PC-3 (cell line): ENCODE results near the gene KCTD8. TPM values are rescaled to one million over a fixed set of nuclear protein-coding genes. Genes with fewer than 3 reads are reported as not detected.

ENCODE experiments used
- ATAC-seq: fragments of 200-7000 bp; cut with Tn5 transposase; 2 replicates; pipeline ENCODE4 v1.9.1; 2020; ENCODE audit warnings: mild to moderate bottlenecking, moderate library complexity
- BruUV-seq: library from RNA; stranded (reverse); fragments of 400-500 nt; replicated peaks from 2 replicates; lab custom pipeline; 2021; lab: Mats Ljungman, UMichigan
- CTCF ChIA-PET: fragments of 300-600 bp; sonication (Branson Sonifier 250); formaldehyde crosslinking; loops from one replicate; lab custom pipeline; 2022; ENCODE audit warnings: antibody characterized with exemption; lab: Charles Lee
- POLR2A ChIA-PET: fragments of 300-600 bp; sonication (Branson Sonifier 250); formaldehyde crosslinking; loops from one replicate; lab custom pipeline; 2022; ENCODE audit warnings: antibody characterized with exemption; ENCODE audit not compliant: unreplicated experiment; lab: Charles Lee
- DNase-seq: peaks from one replicate; pipeline ENCODE4 v3.0.0-alpha.2; 2015
- H2AFZ ChIP-seq: fragments of 300-600 bp; sonication (generic); 2 replicates; pipeline ENCODE4 v1.6.0; 2016; ENCODE audit warnings: antibody characterized with exemption, low read length
- H3F3A ChIP-seq: fragments of 300-600 bp; sonication (generic); one replicate; pipeline ENCODE4 v1.6.0; 2017; ENCODE audit warnings: antibody characterized with exemption, low read length, control low read depth, mild to moderate bottlenecking; ENCODE audit not compliant: unreplicated experiment
- H3K27ac ChIP-seq: fragments of 300-600 bp; sonication (generic); 2 replicates; pipeline ENCODE4 v1.5.1; 2016; ENCODE audit warnings: mild to moderate bottlenecking, low read length
- H3K27me3 ChIP-seq: fragments of 300-600 bp; sonication (generic); 2 replicates; pipeline ENCODE4 v1.6.1; 2016; ENCODE audit warnings: low read length, mixed read lengths
- H3K36me3 ChIP-seq: fragments of 300-600 bp; sonication (generic); 2 replicates; pipeline ENCODE4 v1.6.1; 2016; ENCODE audit warnings: low read depth, mixed run types, low read length, mixed read lengths
- H3K4me1 ChIP-seq: fragments of 300-600 bp; sonication (generic); 2 replicates; pipeline ENCODE4 v1.5.1; 2016; ENCODE audit warnings: low read length; ENCODE audit not compliant: insufficient read depth
- H3K4me2 ChIP-seq: fragments of 300-600 bp; sonication (generic); 2 replicates; pipeline ENCODE4 v1.6.0; 2016; ENCODE audit warnings: low read length
- H3K4me3 ChIP-seq: fragments of 300-600 bp; sonication (generic); 2 replicates; pipeline ENCODE4 v1.5.1; 2016; ENCODE audit warnings: mild to moderate bottlenecking, low read length, mixed read lengths
- H3K79me2 ChIP-seq: fragments of 300-600 bp; sonication (generic); 2 replicates; pipeline ENCODE4 v1.6.1; 2017; ENCODE audit warnings: low read length, mixed read lengths
- H3K9ac ChIP-seq: fragments of 300-600 bp; sonication (generic); 2 replicates; pipeline ENCODE4 v1.6.0; 2016; ENCODE audit warnings: mild to moderate bottlenecking, low read length
- H3K9me2 ChIP-seq: fragments of 300-600 bp; sonication (generic); replicated peaks from 2 replicates; pipeline ENCODE4 v1.6.1; 2016; ENCODE audit warnings: mixed run types, low read length, mixed read lengths
- H3K9me3 ChIP-seq: fragments of 300-600 bp; sonication (generic); 2 replicates; pipeline ENCODE4 v1.6.1; 2016; ENCODE audit warnings: low read length, mixed read lengths
- H4K20me1 ChIP-seq: fragments of 300-600 bp; sonication (generic); 2 replicates; pipeline ENCODE4 v1.6.1; 2016; ENCODE audit warnings: low read length, mixed read lengths
- EZH2 ChIP-seq: fragments of 300-600 bp; sonication (generic); IDR thresholded peaks from one replicate; pipeline ENCODE4 v1.6.1; 2017; ENCODE audit warnings: antibody characterized with exemption, mild to moderate bottlenecking, low read length; ENCODE audit not compliant: unreplicated experiment
- EZH2phosphoT487 ChIP-seq: fragments of 300-600 bp; sonication (generic); IDR thresholded peaks from 2 replicates; pipeline ENCODE4 v1.6.1; 2018; ENCODE audit warnings: mild to moderate bottlenecking, antibody characterized with exemption, low read length, borderline replicate concordance
- intact Hi-C: fragments of 100-400 bp; cut with micrococcal nuclease; formaldehyde crosslinking; loops from 2 replicates; pipeline ENCODE4 v1.9.0; 2023
- total RNA-seq: library from RNA; depleted of rRNA; stranded (reverse); fragments of >200 nt; gene quantifications from 2 replicates; pipeline ENCODE4 v1.2.3, GENCODE V29; 2014
- TF ChIP-seq, protein P1 (sequence below): fragments of 300-600 bp; sonication (generic); conservative IDR thresholded peaks from 2 replicates; pipeline ENCODE4 v1.5.1; 2017; ENCODE audit warnings: antibody characterized with exemption, low read depth, mild to moderate bottlenecking, low read length

KCTD8 gene
- total RNA-seq, 1 experiment from 2014 or later = not detected

DNA sequence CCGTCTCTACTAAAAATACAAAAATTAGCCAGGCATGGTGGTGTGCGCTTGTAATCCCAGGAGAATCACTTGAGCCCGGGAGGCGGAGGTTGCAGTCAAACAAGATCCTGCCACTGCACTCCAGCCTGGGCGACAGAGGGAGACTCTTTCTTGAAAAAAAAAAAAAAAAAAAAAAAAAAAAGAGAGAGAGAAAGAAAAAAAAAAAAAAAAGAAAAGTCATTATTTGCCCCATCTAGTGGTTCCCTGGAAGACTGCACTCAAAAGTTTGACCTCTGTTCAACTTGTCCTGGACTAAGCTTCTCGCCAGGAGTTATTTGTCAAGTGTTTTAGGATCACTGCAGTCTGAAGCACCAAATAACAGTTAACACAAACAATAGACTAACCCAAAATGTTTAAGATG lies 45.3 kb upstream of the KCTD8 start:
- ATAC-seq = no peak
- Histone ChIP-seq H4K20me1 (no peaks in the 10 kb centered on the region), H3K4me3 (no peak overlapping the region), H3K36me3 (no peaks in the 10 kb centered on the region), H3K9me3 (no peaks in the 10 kb centered on the region), H3K4me1 (no peaks in the 10 kb centered on the region), H3K27me3 (no peaks in the 10 kb centered on the region), H3K79me2 (no peaks in the 10 kb centered on the region), H2AFZ (no peak overlapping the region), H3K9ac (no peak overlapping the region), H3K9me2 (no peaks in the 10 kb centered on the region), H3K4me2 (no peak overlapping the region), H3F3A (no peaks in the 10 kb centered on the region), H3K27ac (no peak overlapping the region)
- TF ChIP-seq, protein P1, sequence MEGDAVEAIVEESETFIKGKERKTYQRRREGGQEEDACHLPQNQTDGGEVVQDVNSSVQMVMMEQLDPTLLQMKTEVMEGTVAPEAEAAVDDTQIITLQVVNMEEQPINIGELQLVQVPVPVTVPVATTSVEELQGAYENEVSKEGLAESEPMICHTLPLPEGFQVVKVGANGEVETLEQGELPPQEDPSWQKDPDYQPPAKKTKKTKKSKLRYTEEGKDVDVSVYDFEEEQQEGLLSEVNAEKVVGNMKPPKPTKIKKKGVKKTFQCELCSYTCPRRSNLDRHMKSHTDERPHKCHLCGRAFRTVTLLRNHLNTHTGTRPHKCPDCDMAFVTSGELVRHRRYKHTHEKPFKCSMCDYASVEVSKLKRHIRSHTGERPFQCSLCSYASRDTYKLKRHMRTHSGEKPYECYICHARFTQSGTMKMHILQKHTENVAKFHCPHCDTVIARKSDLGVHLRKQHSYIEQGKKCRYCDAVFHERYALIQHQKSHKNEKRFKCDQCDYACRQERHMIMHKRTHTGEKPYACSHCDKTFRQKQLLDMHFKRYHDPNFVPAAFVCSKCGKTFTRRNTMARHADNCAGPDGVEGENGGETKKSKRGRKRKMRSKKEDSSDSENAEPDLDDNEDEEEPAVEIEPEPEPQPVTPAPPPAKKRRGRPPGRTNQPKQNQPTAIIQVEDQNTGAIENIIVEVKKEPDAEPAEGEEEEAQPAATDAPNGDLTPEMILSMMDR = peak; percentile 49; the same call in 1 of the 2 replicates
- no peak for TF ChIP-seq EZH2phosphoT487
- BruUV-seq = no TSS peak
- peak; percentile 49 for DNase-seq
- intact Hi-C loops = loop anchor here (1.0 to 2.0 kb wide), 2 partner anchors 45 to 135 kb away; partner anchors contain the start of gene KCTD8
- CTCF ChIA-PET = interaction anchor here (0.7 to 1.0 kb wide), 3 partner anchors 45 to 68 kb away, joined by 4 to 12 read pairs (median 5); partner anchors contain the start of gene KCTD8
- POLR2A ChIA-PET = no interaction called here

- ATAC-seq (peak; percentile 98), DNase-seq (peak; percentile 73)
- no TSS peak for BruUV-seq
- Histone ChIP-seq H3K4me1 (peaks cover 10% of the 10 kb centered on the region; the same call in 1 of the 2 replicates), H2AFZ (no peak overlapping the region), H4K20me1 (no peaks in the 10 kb centered on the region), H3K27me3 (no peaks in the 10 kb centered on the region), H3K27ac (no peak overlapping the region), H3K36me3 (no peaks in the 10 kb centered on the region), H3K9me2 (no peaks in the 10 kb centered on the region), H3K79me2 (no peaks in the 10 kb centered on the region), H3K4me2 (no peak overlapping the region), H3K9me3 (no peaks in the 10 kb centered on the region), H3K9ac (no peak overlapping the region), H3K4me3 (no peak overlapping the region), H3F3A (no peaks in the 10 kb centered on the region)
- POLR2A ChIA-PET = interaction anchor here (0.9 kb wide), 1 partner anchor 38 kb away, joined by 7 read pairs; the partner anchor contains the start of gene KCTD8
- intact Hi-C loops = no loop called here
- CTCF ChIA-PET = no interaction called here
- TF ChIP-seq EZH2phosphoT487 (no peak), EZH2 (no peak)
- TF ChIP-seq, protein P1 = no peak
Observed at GRCh38 chr4:44487341-44487740, 38.7 kb upstream of the KCTD8 start.

GRCh38 chr4:44479731-44480130 lies 31.1 kb upstream of the KCTD8 start:
- Histone ChIP-seq H3K4me2 (no peak overlapping the region), H3K36me3 (no peaks in the 10 kb centered on the region), H3K9ac (no peak overlapping the region), H2AFZ (no peak overlapping the region), H3K27me3 (no peaks in the 10 kb centered on the region), H3F3A (no peaks in the 10 kb centered on the region), H3K4me1 (no peaks in the 10 kb centered on the region), H3K4me3 (no peak overlapping the region), H3K79me2 (no peaks in the 10 kb centered on the region), H3K9me3 (no peaks in the 10 kb centered on the region), H3K27ac (no peak overlapping the region), H3K9me2 (no peaks in the 10 kb centered on the region), H4K20me1 (no peaks in the 10 kb centered on the region)
- ChIA-PET POLR2A (no interaction called here), CTCF (no interaction called here)
- TF ChIP-seq, protein P1 = no peak
- TF ChIP-seq EZH2 (no peak), EZH2phosphoT487 (no peak)
- no peak for ATAC-seq
- intact Hi-C loops = no loop called here
- no peak for DNase-seq
- BruUV-seq = no TSS peak
